Measurements from ENCODE around the gene GPR42.

- TF ChIP-seq CTCF (IDR thresholded peaks at IDR 0.05 in 8 of 11, conservative IDR thresholded peaks at IDR 0.05 in 3 of 11) (no peak), POLR2A (IDR thresholded peaks at IDR 0.05) (no peak)
These were observed 5.6 kb upstream of the GPR42 start for GRCh38 chr19:35365303-35365702.

Measured in spleen (tissue), 7 donors.